ENCODE measurements around the gene UBIAD1.

UBIAD1 gene

DNA sequence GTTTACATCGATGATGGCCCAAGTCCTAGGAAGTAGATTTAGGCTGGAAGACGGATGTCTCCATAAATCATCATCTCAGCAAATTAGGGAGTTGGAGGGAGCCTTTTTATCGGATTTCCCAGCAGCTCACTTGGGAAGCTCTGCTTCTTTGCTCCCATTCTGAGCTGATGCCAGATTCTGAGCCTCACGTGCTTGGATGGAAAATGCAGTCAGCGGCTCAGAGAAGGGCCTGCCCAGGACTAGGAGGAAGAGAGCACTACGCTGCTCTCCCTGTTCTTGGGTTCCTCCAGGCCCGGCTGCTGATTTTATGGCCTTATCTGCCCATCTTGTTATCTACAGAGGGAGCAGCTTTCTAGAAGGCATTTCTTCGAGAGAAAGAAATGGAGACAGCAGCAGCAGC lies 42.0 kb downstream of the UBIAD1 start:
- Mint-ChIP-seq H3K36me3 (ENCODE audit: low read depth) (no peaks in the 10 kb centered on the region), H3K4me3 (no peak overlapping the region), H3K9me3 (no peaks in the 10 kb centered on the region), H3K4me1 (ENCODE audit: low read depth) (peaks cover 5% of the 10 kb centered on the region), H3K27me3 (ENCODE audit: low read depth) (peaks cover under 1% of the 10 kb centered on the region), H3K27ac (no peak overlapping the region)

DNA sequence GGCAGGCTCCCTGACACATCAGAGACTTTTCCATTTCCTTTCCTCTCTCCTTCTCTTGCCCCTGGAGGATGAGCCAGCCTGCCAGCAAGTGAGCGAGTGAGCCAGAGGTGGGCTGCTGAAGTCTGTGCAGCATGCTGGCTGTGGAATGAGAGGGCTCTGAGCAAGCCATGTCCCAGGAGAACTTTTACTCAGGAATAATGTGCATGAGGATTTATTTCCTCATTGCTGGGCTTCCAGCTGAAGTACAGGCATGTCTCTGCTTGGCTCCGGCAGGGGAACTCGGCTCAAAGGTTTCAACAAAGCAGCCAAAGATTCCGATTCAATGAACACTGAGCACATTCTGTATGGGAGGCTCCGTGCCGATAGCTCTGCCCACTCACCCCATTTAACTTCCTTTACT lies 43.7 kb downstream of the UBIAD1 start:
- H3K4me1 Mint-ChIP-seq (ENCODE audit: low read depth), result peaks cover 5% of the 10 kb centered on the region
- H3K4me3 Mint-ChIP-seq, result no peak overlapping the region
- H3K27me3 Mint-ChIP-seq (ENCODE audit: low read depth), result peaks cover 6% of the 10 kb centered on the region
- H3K36me3 Mint-ChIP-seq (ENCODE audit: low read depth), result no peaks in the 10 kb centered on the region
- H3K9me3 Mint-ChIP-seq, result no peaks in the 10 kb centered on the region
- no peak overlapping the region for H3K27ac Mint-ChIP-seq

DNA sequence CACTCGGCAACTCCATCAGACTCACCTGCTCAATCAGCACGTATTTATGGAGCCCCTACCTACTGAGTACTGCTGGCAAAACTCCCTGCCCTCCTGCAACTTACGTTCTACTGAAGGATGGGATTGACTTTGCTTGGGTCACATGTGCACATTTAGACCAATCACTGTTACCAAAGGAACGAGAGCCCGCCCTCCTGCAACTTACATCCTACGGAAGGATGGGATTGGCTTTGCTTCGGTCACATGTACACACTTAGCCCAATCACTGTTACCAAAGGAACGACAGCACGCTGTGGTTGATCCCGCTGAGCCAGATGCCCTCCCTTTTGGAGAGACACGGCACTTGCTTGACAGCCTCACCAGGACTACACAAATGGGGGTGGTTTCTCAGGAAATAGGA lies 46.0 kb downstream of the UBIAD1 start:
- no peaks in the 10 kb centered on the region for H3K9me3 Mint-ChIP-seq
- H3K4me1 Mint-ChIP-seq (ENCODE audit: low read depth), result peaks cover 1% of the 10 kb centered on the region
- no peaks in the 10 kb centered on the region for H3K36me3 Mint-ChIP-seq (ENCODE audit: low read depth)
- H3K27me3 Mint-ChIP-seq (ENCODE audit: low read depth), result peaks cover 6% of the 10 kb centered on the region
- no peak overlapping the region for H3K27ac Mint-ChIP-seq
- no peak overlapping the region for H3K4me3 Mint-ChIP-seq

DNA sequence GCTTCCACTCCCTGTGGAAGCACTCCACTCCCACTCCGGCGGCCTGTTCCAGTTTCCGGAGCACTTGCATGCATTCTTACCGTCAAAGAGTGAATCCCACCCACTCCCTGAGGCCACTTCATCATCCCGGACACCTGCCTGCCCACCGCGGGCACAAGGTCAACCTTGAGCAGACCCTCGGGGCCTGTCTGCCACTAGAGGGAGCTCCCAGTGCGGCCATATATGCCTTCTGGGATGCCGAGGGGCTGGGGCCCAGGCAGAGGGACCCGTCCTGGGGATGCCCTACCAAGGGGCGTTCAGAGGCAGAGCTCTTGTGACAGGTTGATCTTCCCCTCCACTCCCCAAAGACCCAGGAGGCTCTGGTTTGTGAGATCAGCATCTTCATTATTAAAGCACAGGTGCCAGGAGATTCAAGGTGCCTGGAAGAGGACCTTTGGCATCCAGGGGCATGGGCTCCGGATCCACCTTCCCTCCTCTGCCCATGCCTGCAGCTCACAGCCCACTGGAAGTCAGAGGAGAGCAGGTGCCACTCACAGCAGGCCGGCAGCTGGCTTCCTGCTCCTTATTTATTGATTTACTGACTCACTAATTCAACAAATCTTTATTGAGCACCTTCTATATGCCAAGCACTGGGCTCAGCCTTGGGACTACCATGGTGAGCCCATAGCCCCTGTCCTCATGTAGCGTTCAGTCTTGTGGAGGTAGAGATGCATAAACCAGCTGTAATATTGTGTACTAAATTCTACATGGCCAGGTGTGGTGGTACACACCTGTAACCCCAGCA lies 47.3 kb downstream of the UBIAD1 start:
- no peaks in the 10 kb centered on the region for H3K9me3 Mint-ChIP-seq
- H3K27ac Mint-ChIP-seq, result no peak overlapping the region
- peaks cover 6% of the 10 kb centered on the region for H3K27me3 Mint-ChIP-seq (ENCODE audit: low read depth)
- H3K4me1 Mint-ChIP-seq (ENCODE audit: low read depth), result peaks cover 1% of the 10 kb centered on the region
- no peak overlapping the region for H3K4me3 Mint-ChIP-seq
- H3K36me3 Mint-ChIP-seq (ENCODE audit: low read depth), result no peaks in the 10 kb centered on the region

DNA sequence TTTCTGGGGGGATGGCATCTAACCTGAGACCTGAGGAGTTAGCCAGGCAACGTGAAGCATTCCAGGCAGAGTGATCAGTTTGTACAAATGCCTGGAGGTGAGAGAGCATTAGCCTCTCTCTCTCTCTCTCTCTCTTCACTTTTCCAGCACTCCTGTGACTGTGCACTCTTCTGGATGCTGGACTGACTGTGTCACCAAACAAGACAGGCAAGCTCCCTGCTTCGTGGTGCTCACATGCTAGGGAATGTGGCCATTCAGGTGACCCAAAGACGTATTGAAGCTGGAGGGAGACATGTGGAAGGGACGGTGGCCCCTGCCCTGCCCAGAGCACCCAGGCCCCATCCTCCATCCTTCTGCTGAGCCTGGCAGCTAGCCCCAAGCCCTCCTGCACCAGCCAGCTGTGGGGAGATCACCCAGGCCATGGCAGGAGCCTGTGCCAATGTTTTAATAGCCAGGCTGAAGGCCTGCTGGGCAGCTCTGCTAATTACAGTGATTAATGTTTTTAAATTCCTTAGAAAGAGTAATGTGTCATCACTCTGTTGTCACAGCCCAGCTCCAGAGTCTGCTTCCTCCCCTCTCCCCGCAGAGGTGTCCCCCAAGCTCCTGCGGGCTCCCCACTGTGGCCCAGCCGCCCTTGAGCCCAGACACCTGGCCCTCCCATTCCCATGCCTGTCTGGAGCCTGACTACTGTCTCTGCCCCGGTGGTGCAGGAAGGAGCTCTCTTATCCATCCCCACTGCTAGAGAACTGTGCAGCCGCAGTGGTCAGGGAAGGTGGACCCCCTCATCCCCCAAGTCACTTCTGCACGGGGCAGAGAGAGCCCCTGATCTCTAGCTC lies 48.9 kb downstream of the UBIAD1 start:
- Mint-ChIP-seq H3K4me1 (ENCODE audit: low read depth) (no peaks in the 10 kb centered on the region), H3K27ac (no peak overlapping the region), H3K27me3 (ENCODE audit: low read depth) (peaks cover 6% of the 10 kb centered on the region), H3K4me3 (no peak overlapping the region), H3K36me3 (ENCODE audit: low read depth) (no peaks in the 10 kb centered on the region), H3K9me3 (no peaks in the 10 kb centered on the region)

DNA sequence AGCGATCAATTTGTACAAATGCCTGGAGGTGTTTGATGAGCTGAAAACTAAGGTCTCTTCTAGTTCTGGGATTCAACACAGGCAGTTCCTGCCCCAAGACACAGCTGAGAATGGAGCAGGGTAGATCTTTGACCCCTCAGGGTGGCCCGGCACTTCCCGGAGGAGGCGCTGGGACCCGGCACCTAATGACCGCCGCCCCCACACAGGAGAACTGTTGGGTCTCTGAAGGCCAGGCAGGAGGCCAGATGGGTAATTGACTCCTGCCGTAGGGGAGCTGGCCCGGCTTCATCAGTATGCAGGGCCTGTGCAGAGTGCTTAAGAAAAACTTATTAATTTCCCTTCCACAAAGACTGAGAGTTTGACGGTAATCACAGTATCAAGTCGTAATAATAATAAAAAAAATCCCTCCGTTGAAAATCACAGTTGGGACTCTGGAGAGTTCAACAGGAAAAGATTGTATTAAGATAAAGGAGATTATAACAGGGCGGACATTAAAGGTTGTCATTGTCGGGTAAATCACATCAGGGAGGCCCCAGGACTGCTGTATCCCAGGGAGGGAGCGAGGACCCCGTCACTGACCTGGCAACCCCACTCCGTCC lies 51.7 kb downstream of the UBIAD1 start:
- Mint-ChIP-seq H3K4me1 (ENCODE audit: low read depth) (no peaks in the 10 kb centered on the region), H3K4me3 (no peak overlapping the region), H3K36me3 (ENCODE audit: low read depth) (no peaks in the 10 kb centered on the region), H3K27ac (no peak overlapping the region), H3K27me3 (ENCODE audit: low read depth) (peaks cover 6% of the 10 kb centered on the region), H3K9me3 (no peaks in the 10 kb centered on the region)

DNA sequence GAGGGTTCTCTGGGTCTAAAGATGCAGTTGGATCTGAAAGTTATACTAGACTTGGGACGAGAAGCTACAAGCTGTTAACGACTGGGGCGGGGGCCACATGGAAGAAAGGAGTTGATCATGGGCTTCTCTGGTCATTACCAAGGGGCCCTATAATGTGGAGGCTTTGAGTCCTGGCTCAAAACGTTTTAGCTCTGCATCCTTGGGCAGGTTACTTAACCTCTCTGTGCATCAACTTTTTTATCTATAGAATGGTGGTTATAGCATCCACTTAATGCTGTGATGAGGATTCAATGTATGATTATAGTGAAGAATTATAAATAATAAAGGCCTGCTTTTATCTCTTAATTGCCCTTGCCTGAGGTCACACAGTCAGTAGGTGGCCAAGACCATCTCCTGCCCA lies 53.1 kb downstream of the UBIAD1 start:
- no peaks in the 10 kb centered on the region for H3K27me3 Mint-ChIP-seq (ENCODE audit: low read depth)
- no peaks in the 10 kb centered on the region for H3K36me3 Mint-ChIP-seq (ENCODE audit: low read depth)
- no peak overlapping the region for H3K4me3 Mint-ChIP-seq
- H3K9me3 Mint-ChIP-seq, result no peaks in the 10 kb centered on the region
- H3K4me1 Mint-ChIP-seq (ENCODE audit: low read depth), result no peaks in the 10 kb centered on the region
- no peak overlapping the region for H3K27ac Mint-ChIP-seq

DNA sequence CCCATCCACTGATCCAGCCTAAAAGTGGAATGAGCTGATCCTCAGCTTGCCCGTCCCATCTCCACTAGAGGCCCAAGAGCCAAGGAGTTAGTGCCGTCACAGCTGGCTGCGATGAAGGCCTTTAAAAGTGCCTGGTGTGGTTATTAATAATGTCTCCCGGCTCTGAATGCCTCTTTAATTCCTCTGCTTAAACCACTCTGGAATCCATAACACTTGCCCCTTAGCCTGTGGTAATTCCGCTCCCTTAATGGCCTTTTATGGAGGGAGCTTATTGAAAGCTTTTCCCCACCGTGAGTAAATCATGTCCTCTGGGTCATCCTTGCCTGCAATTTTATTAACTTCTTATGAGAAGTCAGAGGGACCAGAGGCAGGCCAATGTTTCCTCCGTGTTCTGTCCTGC lies 55.4 kb downstream of the UBIAD1 start:
- Mint-ChIP-seq H3K9me3 (no peaks in the 10 kb centered on the region), H3K36me3 (ENCODE audit: low read depth) (no peaks in the 10 kb centered on the region), H3K27me3 (ENCODE audit: low read depth) (no peaks in the 10 kb centered on the region), H3K4me3 (no peak overlapping the region), H3K27ac (no peak overlapping the region), H3K4me1 (ENCODE audit: low read depth) (no peaks in the 10 kb centered on the region)

DNA sequence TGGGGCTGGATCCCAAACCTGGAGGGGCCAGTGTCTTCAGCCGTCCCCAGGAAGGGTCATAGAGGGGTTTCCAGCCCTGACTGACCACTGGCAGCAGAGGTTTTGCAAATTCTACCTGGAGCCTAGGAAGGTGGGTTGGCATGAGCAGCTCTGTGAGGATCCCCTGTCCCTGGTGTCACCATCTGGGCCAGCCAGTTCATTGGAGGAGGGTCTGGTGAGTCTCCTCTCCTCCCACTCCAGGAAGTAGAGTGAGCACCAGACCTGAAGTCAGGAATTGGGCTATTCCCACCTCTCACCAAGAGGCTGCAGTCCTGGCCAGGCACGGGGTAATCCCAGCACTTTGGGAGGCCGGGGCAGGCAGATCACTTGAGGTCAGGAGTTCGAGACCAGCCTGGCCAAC lies 57.4 kb downstream of the UBIAD1 start:
- H3K4me3 Mint-ChIP-seq, result no peak overlapping the region
- H3K9me3 Mint-ChIP-seq, result no peaks in the 10 kb centered on the region
- no peaks in the 10 kb centered on the region for H3K27me3 Mint-ChIP-seq (ENCODE audit: low read depth)
- no peaks in the 10 kb centered on the region for H3K36me3 Mint-ChIP-seq (ENCODE audit: low read depth)
- no peak overlapping the region for H3K27ac Mint-ChIP-seq
- H3K4me1 Mint-ChIP-seq (ENCODE audit: low read depth), result no peaks in the 10 kb centered on the region

DNA sequence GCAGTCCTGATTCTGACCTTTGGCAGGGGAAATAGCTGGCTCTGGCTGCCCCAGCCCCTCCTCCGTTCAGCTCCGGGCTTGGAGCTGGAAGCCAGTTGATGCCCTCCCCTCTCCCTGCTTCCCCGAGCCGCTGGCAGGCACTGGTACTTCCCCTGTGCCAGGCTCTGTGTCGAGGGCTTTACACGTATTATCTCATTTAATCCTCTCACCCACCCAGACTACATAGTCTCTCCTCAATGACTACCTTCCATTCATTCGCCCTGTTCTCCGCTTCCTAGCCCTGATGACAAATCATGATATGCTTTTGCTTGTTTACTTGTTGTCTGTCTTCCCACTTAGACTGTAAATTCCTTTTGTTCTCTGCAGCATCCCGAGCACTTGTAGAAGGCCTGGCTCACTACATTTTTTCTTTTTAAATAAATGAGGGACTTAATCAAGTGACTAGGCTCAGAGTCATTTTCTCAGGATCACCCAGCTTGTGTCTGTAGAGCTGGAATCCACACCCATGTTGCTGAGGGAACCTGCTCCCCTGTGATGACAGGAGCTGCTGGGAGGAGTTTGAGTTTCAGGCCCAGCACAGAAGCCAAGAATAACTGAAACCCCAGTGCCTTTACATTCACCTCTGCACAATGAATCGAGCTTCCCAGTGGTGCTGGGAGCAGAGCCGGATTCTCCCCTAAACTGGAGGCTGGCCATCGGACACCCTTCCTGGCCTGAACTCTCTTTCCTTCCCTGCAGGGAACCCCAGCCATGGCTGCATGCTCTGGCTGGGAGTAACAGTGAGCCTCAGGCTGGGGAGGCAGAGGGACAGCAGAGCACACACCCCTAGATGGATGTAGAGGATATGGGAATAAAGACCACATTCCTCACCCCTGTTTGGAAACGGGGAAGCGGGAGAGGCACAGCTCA lies 58.3 kb downstream of the UBIAD1 start:
- no peaks in the 10 kb centered on the region for H3K36me3 Mint-ChIP-seq (ENCODE audit: low read depth)
- H3K9me3 Mint-ChIP-seq, result no peaks in the 10 kb centered on the region
- no peaks in the 10 kb centered on the region for H3K27me3 Mint-ChIP-seq (ENCODE audit: low read depth)
- H3K27ac Mint-ChIP-seq, result no peak overlapping the region
- H3K4me3 Mint-ChIP-seq, result no peak overlapping the region
- H3K4me1 Mint-ChIP-seq (ENCODE audit: low read depth), result no peaks in the 10 kb centered on the region

DNA sequence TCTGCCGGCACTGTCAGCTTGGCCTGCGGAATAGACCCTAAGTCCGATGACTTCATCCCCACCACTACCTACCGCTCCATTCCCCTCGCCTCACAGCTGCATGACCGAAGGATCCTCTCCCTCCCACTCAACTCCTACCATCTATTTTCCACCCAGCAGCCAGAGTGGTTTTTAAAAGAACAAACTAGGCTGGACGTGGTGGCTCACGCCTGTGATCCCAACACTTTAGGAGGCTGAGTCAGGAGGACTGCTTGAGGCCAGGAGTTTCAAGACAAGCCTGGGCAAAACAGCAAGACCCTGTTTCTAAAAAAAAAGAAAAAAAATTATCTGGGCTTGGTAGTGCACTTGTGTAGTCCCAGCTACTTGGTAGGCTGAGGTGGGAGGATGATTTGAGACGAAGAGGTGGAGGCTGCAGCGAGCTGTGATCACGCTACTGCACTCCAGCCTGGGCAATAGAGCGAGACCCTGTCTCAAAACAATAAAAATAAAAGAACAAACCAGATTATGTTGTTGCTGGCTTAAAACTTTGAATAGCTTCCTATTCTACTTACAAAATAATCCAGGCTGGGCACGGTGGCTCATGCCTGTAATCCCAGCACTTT lies 59.0 kb downstream of the UBIAD1 start:
- Mint-ChIP-seq H3K4me1 (ENCODE audit: low read depth) (no peaks in the 10 kb centered on the region), H3K27ac (no peak overlapping the region), H3K27me3 (ENCODE audit: low read depth) (no peaks in the 10 kb centered on the region), H3K36me3 (ENCODE audit: low read depth) (no peaks in the 10 kb centered on the region), H3K9me3 (no peaks in the 10 kb centered on the region), H3K4me3 (no peak overlapping the region)

DNA sequence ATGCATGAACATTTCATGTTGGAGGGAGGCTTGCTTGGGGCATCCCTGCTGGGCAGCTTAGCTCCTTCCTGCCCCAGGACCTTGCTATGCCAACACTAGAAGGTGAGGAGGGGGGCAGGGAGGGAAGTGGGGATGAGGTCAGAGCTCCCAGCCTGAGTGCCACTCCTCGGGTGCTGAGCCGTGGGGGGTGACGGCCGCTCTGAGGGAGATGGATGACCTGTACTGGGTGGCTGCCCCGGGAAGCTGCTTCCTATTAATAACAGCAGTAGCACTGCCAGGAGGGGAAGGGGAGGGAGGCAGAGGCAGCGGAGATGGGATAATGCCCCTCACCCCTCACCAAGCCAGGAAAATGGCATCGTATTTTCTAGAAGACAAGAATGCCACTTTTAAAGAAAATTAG lies 60.6 kb downstream of the UBIAD1 start:
- Mint-ChIP-seq H3K4me1 (ENCODE audit: low read depth) (peaks cover 2% of the 10 kb centered on the region), H3K36me3 (ENCODE audit: low read depth) (no peaks in the 10 kb centered on the region), H3K27ac (no peak overlapping the region), H3K4me3 (no peak overlapping the region), H3K27me3 (ENCODE audit: low read depth) (peaks cover 6% of the 10 kb centered on the region), H3K9me3 (no peaks in the 10 kb centered on the region)

DNA sequence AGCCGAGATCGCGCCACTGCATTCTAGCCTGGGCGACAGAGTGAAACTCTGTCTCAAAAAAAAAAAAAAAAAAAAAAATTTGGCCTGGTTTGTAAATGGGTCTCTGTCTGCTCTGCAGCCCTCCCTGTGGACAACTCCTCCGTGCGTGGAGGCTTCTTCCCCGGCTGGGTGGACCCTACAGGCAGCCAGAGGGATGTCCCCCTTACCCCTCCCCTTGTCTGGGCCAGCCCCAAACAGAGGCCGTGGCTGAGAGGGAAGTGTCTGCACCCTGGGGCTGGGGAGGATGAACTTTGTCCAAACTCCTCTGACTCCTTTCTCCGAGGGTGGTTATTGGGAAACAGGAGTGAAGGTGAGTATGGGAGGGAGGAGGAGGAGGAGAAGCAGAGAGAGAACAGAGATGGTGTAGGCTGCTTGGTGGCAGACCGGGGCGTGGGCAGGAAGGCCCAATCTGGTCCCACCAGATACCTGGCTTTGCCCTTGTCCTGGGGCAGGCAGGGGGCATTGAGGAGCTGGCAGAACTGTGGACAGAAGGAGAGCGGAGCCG lies 61.3 kb downstream of the UBIAD1 start:
- Mint-ChIP-seq H3K4me1 (ENCODE audit: low read depth) (peaks cover 5% of the 10 kb centered on the region), H3K27ac (no peak overlapping the region), H3K36me3 (ENCODE audit: low read depth) (no peaks in the 10 kb centered on the region), H3K4me3 (no peak overlapping the region), H3K27me3 (ENCODE audit: low read depth) (peaks cover 11% of the 10 kb centered on the region), H3K9me3 (no peaks in the 10 kb centered on the region)

DNA sequence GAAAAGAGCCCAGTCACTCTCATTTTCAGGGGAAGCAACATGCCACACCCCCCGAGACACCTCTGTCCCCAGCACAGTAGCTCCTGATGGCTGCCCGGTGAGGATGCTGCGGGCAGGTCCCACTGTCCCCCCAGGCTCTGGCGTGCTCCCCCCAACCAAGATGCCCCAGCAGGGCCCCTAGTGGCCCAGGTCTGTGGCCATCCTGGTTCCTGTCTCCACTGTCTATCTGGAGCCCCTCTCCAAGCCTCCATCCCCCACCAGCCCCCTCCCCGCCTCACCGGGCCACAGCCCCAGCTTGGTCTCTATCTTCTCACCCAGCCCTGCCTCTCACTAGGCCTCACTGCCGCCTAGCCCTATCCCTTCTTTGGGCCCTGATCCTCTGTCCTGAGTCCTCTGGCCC lies 61.8 kb downstream of the UBIAD1 start:
- Mint-ChIP-seq H3K9me3 (no peaks in the 10 kb centered on the region), H3K4me3 (no peak overlapping the region), H3K36me3 (ENCODE audit: low read depth) (no peaks in the 10 kb centered on the region), H3K27me3 (ENCODE audit: low read depth) (peaks cover 14% of the 10 kb centered on the region), H3K4me1 (ENCODE audit: low read depth) (peaks cover 5% of the 10 kb centered on the region), H3K27ac (no peak overlapping the region)

Measured in T-helper 1 cell treated with Interleukin-12 subunit alpha and Interleukin-12 subunit beta and Interleukin-4 antibody, amounts not matched to agents 30 μg/mL and 1 μg/mL, for 36 hours (primary cell).